SK-N-SH treated with all-trans-retinoic acid at 6 μM for 48 hours (cell line): ENCODE measurements around the gene LCN6.

Source experiments
- ATAC-seq: fragments of 200-7000 bp; cut with Tn5 transposase; 3 replicates; pipeline ENCODE4 v1.9.1; 2020; ENCODE audit warnings: mild to moderate bottlenecking, moderate library complexity
- ARNTL ChIP-seq: fragments of 450-650 bp; formaldehyde crosslinking; IDR thresholded peaks from 2 replicates; pipeline ENCODE4 v1.5.0; 2020; ENCODE audit warnings: low read depth, mild to moderate bottlenecking, moderate library complexity, borderline replicate concordance
- BACH2 ChIP-seq: fragments of 250-450 bp; sonication (Bioruptor Pico); IDR thresholded peaks from 2 replicates; pipeline ENCODE4 v1.9.0; 2021; ENCODE audit warnings: mild to moderate bottlenecking, borderline replicate concordance
- CSDC2 ChIP-seq: fragments of 250-450 bp; sonication (Bioruptor Pico); IDR thresholded peaks from 2 replicates; pipeline ENCODE4 v1.5.0; 2020; ENCODE audit warnings: mild to moderate bottlenecking, moderate library complexity
- ESRRG ChIP-seq: fragments of 250-450 bp; sonication (Bioruptor Pico); IDR thresholded peaks from 2 replicates; pipeline ENCODE4 v1.6.1; 2021; ENCODE audit warnings: mild to moderate bottlenecking
- GLIS3 ChIP-seq: fragments of 250-450 bp; sonication (Bioruptor Pico); IDR thresholded peaks from 2 replicates; pipeline ENCODE4 v1.5.0; 2020; ENCODE audit warnings: mild to moderate bottlenecking, moderate library complexity
- ISL1 ChIP-seq: fragments of 250-450 bp; sonication (Bioruptor Pico); IDR thresholded peaks from 2 replicates; pipeline ENCODE4 v2.1.2; 2022; ENCODE audit warnings: mild to moderate bottlenecking, moderate library complexity
- OSR1 ChIP-seq: fragments of 250-450 bp; sonication (Bioruptor Pico); IDR thresholded peaks from 2 replicates; pipeline ENCODE4 v1.8.0; 2022; ENCODE audit warnings: moderate library complexity, mild to moderate bottlenecking, inconsistent platforms
- PPARA ChIP-seq: fragments of 250-450 bp; sonication (Bioruptor Pico); IDR thresholded peaks from 2 replicates; pipeline ENCODE4 v1.5.0; 2020; ENCODE audit warnings: mild to moderate bottlenecking, borderline replicate concordance
- RARB ChIP-seq: fragments of 250-450 bp; sonication (Bioruptor Pico); IDR thresholded peaks from 2 replicates; pipeline ENCODE4 v1.8.0; 2021; ENCODE audit warnings: mild to moderate bottlenecking, moderate library complexity
- SNAI2 ChIP-seq: fragments of 250-450 bp; sonication (Bioruptor Pico); IDR thresholded peaks from 2 replicates; pipeline ENCODE4 v1.5.0; 2020; ENCODE audit warnings: mild to moderate bottlenecking, moderate library complexity
- TOX ChIP-seq: fragments of 250-450 bp; sonication (Bioruptor Pico); IDR thresholded peaks from 2 replicates; pipeline ENCODE4 v1.8.0; 2021; ENCODE audit warnings: mild to moderate bottlenecking, moderate library complexity, borderline replicate concordance
- ZFP30 ChIP-seq: fragments of 450-650 bp; formaldehyde crosslinking; IDR thresholded peaks from 2 replicates; pipeline ENCODE4 v1.5.0; 2022; ENCODE audit warnings: mild to moderate bottlenecking, moderate library complexity
- ZNF565 ChIP-seq: fragments of 450-650 bp; formaldehyde crosslinking; conservative IDR thresholded peaks from 2 replicates; pipeline ENCODE4 v1.5.0; 2020; ENCODE audit warnings: low read depth, mild to moderate bottlenecking, moderate library complexity
- ZNF8 ChIP-seq: fragments of 450-650 bp; formaldehyde crosslinking; IDR thresholded peaks from 2 replicates; pipeline ENCODE4 v1.5.0; 2020; ENCODE audit warnings: mild to moderate bottlenecking, moderate library complexity
- TF ChIP-seq, protein P1 (sequence below): fragments of 250-450 bp; sonication (Bioruptor Pico); IDR thresholded peaks from 2 replicates; pipeline ENCODE4 v1.5.0; 2020; ENCODE audit warnings: mild to moderate bottlenecking, moderate library complexity
- TF ChIP-seq, protein P2 (sequence below): fragments of 250-450 bp; sonication (Bioruptor Pico); IDR thresholded peaks from 2 replicates; pipeline ENCODE4 v1.8.0; 2020; ENCODE audit warnings: mild to moderate bottlenecking, moderate library complexity, borderline replicate concordance
- TF ChIP-seq, protein P3 (sequence below): fragments of 250-450 bp; sonication (Bioruptor Pico); IDR thresholded peaks from 2 replicates; pipeline ENCODE4 v1.5.1; 2020; ENCODE audit warnings: low read depth, mild to moderate bottlenecking, moderate library complexity

The LCN6 gene

DNA sequence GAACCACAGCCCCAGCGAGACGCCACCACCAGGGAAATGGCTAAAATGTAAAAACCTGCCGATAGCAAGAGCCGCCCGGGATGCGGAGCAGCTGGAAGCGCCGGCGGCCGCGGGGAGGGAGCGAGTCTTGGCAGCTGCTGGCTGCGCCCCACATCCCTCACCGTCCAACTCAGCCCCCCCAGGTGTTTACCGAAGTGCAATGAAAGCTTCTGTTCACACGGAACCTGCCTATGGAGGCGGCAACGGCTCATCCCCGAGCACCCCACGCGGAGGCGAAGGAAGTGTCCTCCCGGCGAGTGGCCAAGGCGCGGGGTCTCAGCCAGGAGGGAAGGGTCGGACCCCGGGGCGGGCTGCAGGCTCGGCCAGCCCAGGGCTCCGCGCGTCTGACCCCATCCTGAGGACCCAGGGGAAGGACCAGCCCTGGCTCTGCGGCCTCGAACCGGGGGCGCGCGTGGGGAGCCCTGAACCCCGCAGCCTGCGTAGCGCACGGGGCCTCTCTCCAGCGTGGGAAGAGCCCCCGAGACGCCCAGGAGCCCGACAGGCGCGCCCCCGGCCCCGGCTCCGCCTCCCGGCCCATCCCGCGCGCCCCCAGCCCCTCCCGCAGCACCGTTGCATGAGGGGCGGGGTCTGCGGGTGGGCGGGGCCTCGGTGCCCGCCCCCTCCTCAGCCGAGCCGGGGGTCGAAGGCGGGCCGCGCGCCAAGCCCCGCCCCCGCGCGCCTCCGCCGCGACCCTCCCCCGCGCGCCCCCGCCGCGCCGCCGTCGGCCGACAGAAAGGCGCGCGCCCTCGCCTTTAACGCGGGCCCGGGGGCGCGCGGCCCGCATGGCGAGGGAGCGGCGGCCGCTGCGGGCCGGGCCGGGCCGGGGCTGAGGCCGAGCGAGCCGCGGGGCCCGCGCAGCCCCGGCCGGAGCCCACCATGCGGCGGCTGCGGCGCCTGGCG, 36.3 kb downstream of the LCN6 start, which contains the start of gene DIPK1B:
DIPK1B (plus strand) TSS at position 822 of the 939 bp plus-strand sequence; CDS start at position 916, 94 bp downstream.
- peak; percentile 43 for ATAC-seq
- TF ChIP-seq GLIS3 (CRISPR knock-in tag) (no peak), ESRRG (CRISPR knock-in tag) (no peak), ISL1 (CRISPR knock-in tag) (no peak), SNAI2 (CRISPR knock-in tag) (no peak), ZNF565 (no peak), CSDC2 (no peak)
- TF ChIP-seq, protein P1, sequence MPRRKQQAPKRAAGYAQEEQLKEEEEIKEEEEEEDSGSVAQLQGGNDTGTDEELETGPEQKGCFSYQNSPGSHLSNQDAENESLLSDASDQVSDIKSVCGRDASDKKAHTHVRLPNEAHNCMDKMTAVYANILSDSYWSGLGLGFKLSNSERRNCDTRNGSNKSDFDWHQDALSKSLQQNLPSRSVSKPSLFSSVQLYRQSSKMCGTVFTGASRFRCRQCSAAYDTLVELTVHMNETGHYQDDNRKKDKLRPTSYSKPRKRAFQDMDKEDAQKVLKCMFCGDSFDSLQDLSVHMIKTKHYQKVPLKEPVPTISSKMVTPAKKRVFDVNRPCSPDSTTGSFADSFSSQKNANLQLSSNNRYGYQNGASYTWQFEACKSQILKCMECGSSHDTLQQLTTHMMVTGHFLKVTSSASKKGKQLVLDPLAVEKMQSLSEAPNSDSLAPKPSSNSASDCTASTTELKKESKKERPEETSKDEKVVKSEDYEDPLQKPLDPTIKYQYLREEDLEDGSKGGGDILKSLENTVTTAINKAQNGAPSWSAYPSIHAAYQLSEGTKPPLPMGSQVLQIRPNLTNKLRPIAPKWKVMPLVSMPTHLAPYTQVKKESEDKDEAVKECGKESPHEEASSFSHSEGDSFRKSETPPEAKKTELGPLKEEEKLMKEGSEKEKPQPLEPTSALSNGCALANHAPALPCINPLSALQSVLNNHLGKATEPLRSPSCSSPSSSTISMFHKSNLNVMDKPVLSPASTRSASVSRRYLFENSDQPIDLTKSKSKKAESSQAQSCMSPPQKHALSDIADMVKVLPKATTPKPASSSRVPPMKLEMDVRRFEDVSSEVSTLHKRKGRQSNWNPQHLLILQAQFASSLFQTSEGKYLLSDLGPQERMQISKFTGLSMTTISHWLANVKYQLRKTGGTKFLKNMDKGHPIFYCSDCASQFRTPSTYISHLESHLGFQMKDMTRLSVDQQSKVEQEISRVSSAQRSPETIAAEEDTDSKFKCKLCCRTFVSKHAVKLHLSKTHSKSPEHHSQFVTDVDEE, result no peak
- TF ChIP-seq, protein P2, sequence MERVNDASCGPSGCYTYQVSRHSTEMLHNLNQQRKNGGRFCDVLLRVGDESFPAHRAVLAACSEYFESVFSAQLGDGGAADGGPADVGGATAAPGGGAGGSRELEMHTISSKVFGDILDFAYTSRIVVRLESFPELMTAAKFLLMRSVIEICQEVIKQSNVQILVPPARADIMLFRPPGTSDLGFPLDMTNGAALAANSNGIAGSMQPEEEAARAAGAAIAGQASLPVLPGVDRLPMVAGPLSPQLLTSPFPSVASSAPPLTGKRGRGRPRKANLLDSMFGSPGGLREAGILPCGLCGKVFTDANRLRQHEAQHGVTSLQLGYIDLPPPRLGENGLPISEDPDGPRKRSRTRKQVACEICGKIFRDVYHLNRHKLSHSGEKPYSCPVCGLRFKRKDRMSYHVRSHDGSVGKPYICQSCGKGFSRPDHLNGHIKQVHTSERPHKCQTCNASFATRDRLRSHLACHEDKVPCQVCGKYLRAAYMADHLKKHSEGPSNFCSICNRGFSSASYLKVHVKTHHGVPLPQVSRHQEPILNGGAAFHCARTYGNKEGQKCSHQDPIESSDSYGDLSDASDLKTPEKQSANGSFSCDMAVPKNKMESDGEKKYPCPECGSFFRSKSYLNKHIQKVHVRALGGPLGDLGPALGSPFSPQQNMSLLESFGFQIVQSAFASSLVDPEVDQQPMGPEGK (CRISPR knock-in tag), result no peak
- TF ChIP-seq, protein P3, sequence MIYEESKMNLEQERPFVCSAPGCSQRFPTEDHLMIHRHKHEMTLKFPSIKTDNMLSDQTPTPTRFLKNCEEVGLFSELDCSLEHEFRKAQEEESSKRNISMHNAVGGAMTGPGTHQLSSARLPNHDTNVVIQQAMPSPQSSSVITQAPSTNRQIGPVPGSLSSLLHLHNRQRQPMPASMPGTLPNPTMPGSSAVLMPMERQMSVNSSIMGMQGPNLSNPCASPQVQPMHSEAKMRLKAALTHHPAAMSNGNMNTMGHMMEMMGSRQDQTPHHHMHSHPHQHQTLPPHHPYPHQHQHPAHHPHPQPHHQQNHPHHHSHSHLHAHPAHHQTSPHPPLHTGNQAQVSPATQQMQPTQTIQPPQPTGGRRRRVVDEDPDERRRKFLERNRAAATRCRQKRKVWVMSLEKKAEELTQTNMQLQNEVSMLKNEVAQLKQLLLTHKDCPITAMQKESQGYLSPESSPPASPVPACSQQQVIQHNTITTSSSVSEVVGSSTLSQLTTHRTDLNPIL (CRISPR knock-in tag), result no peak

DNA sequence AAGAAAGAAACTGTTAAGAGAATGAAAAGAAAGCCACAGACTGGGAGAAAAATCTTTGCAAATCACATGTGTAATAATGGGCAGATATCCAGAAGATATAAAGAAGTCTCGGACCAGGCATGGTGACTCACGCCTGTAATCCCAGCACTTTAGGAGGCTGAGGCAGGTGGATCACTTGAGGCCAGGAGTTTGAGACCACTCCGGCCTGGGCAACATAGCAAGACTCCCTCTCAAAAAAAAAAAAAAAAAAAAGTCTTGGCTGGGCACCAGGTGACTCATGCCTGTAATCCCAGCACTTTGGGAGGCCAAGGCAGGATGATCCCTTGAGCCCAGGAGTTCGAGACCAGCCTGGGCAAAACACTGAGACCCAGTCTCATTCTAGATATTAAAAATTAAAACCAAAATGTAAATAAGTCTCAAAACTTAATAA, 37.1 kb downstream of the LCN6 start:
- ATAC-seq, result peak; percentile 24

DNA sequence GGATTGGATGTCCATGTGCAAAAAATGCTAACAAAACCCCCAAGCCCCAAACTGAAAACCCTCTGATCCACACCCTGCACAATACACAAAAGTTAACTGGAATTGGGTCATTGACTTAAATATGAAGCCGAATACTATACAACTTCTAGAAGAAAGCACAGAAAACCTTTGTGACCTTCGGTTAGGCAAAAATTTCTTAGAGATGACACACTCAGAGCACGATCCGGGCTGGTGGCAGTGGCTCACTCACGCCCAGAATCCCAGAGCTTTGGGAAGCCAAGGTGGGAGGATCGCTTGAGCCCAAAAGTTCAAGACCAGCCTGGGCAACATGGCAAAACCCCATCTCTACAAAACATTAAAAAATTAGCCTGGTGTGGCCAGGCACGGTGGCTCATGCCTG, 37.8 kb downstream of the LCN6 start:
- no peak for ATAC-seq
- TF ChIP-seq, protein P2 (CRISPR knock-in tag), result no peak
- TF ChIP-seq BACH2 (CRISPR knock-in tag) (no peak), TOX (CRISPR knock-in tag) (no peak), ARNTL (CRISPR knock-in tag) (no peak), OSR1 (no peak), GLIS3 (CRISPR knock-in tag) (no peak), ZFP30 (no peak), ISL1 (CRISPR knock-in tag) (no peak), ZNF8 (CRISPR knock-in tag) (no peak), ZNF565 (no peak), RARB (CRISPR knock-in tag) (no peak), PPARA (CRISPR knock-in tag) (no peak), SNAI2 (CRISPR knock-in tag) (no peak), ESRRG (CRISPR knock-in tag) (no peak)
- TF ChIP-seq, protein P3 (CRISPR knock-in tag), result no peak
- TF ChIP-seq, protein P1, result no peak
